ENCODE results near the gene SLC17A3.

DNA sequence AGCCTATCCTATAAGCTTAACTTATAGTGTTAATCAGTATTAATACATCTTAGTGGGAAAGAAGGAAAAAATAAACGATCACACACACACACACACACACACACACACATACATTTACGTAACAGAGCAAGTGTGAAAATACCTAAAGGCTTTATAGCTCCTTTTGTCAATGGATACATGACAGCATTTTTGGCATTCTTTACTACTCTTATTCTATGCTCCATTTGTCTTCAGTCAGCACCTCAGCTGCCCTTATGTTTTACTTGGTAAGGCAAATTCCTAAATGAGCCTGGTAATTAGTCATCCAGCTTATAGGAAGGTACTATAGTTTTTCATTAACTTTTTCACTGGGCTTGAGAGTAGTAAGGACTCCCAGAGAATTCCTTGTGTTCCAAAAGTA lies 25.1 kb upstream of the SLC17A3 start:
- TF ChIP-seq, protein P1, sequence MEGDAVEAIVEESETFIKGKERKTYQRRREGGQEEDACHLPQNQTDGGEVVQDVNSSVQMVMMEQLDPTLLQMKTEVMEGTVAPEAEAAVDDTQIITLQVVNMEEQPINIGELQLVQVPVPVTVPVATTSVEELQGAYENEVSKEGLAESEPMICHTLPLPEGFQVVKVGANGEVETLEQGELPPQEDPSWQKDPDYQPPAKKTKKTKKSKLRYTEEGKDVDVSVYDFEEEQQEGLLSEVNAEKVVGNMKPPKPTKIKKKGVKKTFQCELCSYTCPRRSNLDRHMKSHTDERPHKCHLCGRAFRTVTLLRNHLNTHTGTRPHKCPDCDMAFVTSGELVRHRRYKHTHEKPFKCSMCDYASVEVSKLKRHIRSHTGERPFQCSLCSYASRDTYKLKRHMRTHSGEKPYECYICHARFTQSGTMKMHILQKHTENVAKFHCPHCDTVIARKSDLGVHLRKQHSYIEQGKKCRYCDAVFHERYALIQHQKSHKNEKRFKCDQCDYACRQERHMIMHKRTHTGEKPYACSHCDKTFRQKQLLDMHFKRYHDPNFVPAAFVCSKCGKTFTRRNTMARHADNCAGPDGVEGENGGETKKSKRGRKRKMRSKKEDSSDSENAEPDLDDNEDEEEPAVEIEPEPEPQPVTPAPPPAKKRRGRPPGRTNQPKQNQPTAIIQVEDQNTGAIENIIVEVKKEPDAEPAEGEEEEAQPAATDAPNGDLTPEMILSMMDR (IDR thresholded peaks at IDR 0.05): no peak
- no peak for TF ChIP-seq POLR2A (IDR thresholded peaks at IDR 0.05)
